Fibroblast of lung (primary cell): ENCODE data around the gene CERS1. TPM values are rescaled to one million over a fixed set of nuclear protein-coding genes. Genes with fewer than 3 reads are reported as not detected.

ENCODE experiments used
- DNase-seq, 2 donors: peaks; one replicate each; pipeline versions ENCODE4 v3.0.0 to v3.0.0-alpha.2; 2010; ENCODE audit warnings: low read depth in 2 of 2
- H2AFZ ChIP-seq: 2 replicates; pipeline ENCODE4 v1.5.1; 2012; ENCODE audit warnings: low read length, control low read depth, inconsistent platforms
- H3K27ac ChIP-seq: 2 replicates; pipeline ENCODE4 v1.5.1; 2011; ENCODE audit warnings: low read length, control low read depth; ENCODE audit not compliant: insufficient read depth
- H3K27me3 ChIP-seq: 2 replicates; pipeline ENCODE4 v1.5.1; 2011; ENCODE audit warnings: mild to moderate bottlenecking, low read length; ENCODE audit not compliant: control insufficient read depth, insufficient read depth
- H3K36me3 ChIP-seq: 2 replicates; pipeline ENCODE4 v1.5.1; 2011; ENCODE audit warnings: low read length; ENCODE audit not compliant: control insufficient read depth, insufficient read depth
- H3K4me1 ChIP-seq: 2 replicates; pipeline ENCODE4 v1.5.1; 2011; ENCODE audit warnings: low read length; ENCODE audit not compliant: control insufficient read depth, insufficient read depth; ENCODE audit errors: extremely low read depth
- H3K4me2 ChIP-seq: 2 replicates; pipeline ENCODE4 v1.5.1; 2011; ENCODE audit warnings: low read length, control low read depth; ENCODE audit not compliant: insufficient read depth; ENCODE audit errors: extremely low read depth
- H3K4me3 ChIP-seq, 4 experiments: fragments of 200-600 bp in 1 of 4; sonication (generic) in 1 of 4; replicated peaks in 1 of 4; 2 replicates each; pipeline ENCODE4 v1.5.1; 2011 to 2016; ENCODE audit warnings: low read length in 4 of 4, low read depth in 3 of 4, mild to moderate bottlenecking in 3 of 4, control low read depth in 2 of 4, inconsistent platforms in 1 of 4, mixed read lengths in 1 of 4; ENCODE audit not compliant: insufficient read depth in 1 of 4; ENCODE audit errors: control extremely low read depth in 1 of 4
- H3K79me2 ChIP-seq: 2 replicates; pipeline ENCODE4 v1.5.1; 2012; ENCODE audit warnings: mild to moderate bottlenecking, low read length, inconsistent platforms; ENCODE audit not compliant: control insufficient read depth, insufficient read depth
- H3K9ac ChIP-seq: 2 replicates; pipeline ENCODE4 v1.5.1; 2011; ENCODE audit warnings: mild to moderate bottlenecking, low read length, control low read depth; ENCODE audit not compliant: insufficient read depth
- H3K9me3 ChIP-seq: 2 replicates; pipeline ENCODE4 v1.5.1; 2012; ENCODE audit warnings: low read depth, low read length; ENCODE audit not compliant: control insufficient read depth, insufficient read depth
- H4K20me1 ChIP-seq: 2 replicates; pipeline ENCODE4 v1.5.1; 2011; ENCODE audit warnings: low read length; ENCODE audit not compliant: control insufficient read depth, insufficient read depth; ENCODE audit errors: extremely low read depth
- EZH2 ChIP-seq: IDR thresholded peaks from 2 replicates; pipeline ENCODE4 v1.5.1; 2012; ENCODE audit warnings: low read length, control low read depth, mild to moderate bottlenecking; ENCODE audit errors: missing control alignments
- polyA plus RNA-seq, 2 donors: library from polyadenylated mRNA; depleted of rRNA in 1 of 2; stranded (reverse) in 1 of 2; unstranded in 1 of 2; fragments of >200 nt; gene quantifications; 2 replicates each; pipeline ENCODE4 v1.2.1, GENCODE V29; 2011 to 2012; ENCODE audit warnings: missing spikeins in 1 of 2
- total RNA-seq: library from RNA; depleted of rRNA; stranded (reverse); fragments of >200 nt; gene quantifications from 2 replicates; pipeline ENCODE4 v1.2.1, GENCODE V29; 2014
- TF ChIP-seq, protein P1 (sequence below), 2 donors: IDR thresholded peaks in 1 of 2; conservative IDR thresholded peaks in 1 of 2; 1 replicate in 1 of 2; 2 replicates in 1 of 2; pipeline ENCODE4 v1.5.1; 2011 to 2012; ENCODE audit warnings: low read length in 2 of 2, control low read depth in 1 of 2, inconsistent platforms in 1 of 2, low read depth in 1 of 2, mild to moderate bottlenecking in 1 of 2

CERS1 gene
- total and polyA plus RNA-seq, 2 donors (not counting 1 experiment from before 2014, with no cell fraction given), result 0.23 to 1.7 TPM

DNA sequence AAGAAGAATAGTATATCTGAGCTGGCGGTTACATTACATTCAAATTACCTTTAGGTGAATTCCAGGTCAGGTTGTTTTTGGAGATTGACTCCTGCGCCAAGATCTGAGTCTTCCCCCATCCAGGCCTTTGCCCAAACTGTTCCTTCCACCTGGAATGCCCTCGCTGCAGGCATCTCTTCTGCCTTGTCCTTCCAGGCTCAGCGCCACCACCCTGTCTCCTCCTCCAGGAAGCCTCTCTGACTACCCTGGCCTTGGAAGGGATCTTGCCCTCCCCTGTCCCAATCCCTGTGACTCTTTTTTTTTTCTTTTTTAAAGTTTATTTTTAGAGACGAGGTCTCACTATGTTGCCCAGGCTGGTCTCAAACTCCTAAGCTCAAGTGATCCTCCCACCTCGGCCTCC lies 46.7 kb upstream of the CERS1 start:
- no peak for DNase-seq
- no peak for TF ChIP-seq EZH2
- TF ChIP-seq, protein P1, sequence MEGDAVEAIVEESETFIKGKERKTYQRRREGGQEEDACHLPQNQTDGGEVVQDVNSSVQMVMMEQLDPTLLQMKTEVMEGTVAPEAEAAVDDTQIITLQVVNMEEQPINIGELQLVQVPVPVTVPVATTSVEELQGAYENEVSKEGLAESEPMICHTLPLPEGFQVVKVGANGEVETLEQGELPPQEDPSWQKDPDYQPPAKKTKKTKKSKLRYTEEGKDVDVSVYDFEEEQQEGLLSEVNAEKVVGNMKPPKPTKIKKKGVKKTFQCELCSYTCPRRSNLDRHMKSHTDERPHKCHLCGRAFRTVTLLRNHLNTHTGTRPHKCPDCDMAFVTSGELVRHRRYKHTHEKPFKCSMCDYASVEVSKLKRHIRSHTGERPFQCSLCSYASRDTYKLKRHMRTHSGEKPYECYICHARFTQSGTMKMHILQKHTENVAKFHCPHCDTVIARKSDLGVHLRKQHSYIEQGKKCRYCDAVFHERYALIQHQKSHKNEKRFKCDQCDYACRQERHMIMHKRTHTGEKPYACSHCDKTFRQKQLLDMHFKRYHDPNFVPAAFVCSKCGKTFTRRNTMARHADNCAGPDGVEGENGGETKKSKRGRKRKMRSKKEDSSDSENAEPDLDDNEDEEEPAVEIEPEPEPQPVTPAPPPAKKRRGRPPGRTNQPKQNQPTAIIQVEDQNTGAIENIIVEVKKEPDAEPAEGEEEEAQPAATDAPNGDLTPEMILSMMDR (conservative IDR thresholded peaks at IDR 0.05 in 1 of 2, IDR thresholded peaks at IDR 0.05 in 1 of 2; ENCODE audit: low read depth in 1 of 2, low read length in 2 of 2), result no peak
- H3K27ac ChIP-seq, result no peak overlapping the region
- H3K36me3 ChIP-seq, result peaks cover 4% of the 10 kb centered on the region
- no peaks in the 10 kb centered on the region for H3K9me3 ChIP-seq
- H3K9ac ChIP-seq, result no peak overlapping the region
- no peaks in the 10 kb centered on the region for H3K27me3 ChIP-seq
- H2AFZ ChIP-seq, result no peak overlapping the region
- no peaks in the 10 kb centered on the region for H4K20me1 ChIP-seq
- no peaks in the 10 kb centered on the region for H3K4me1 ChIP-seq
- no peak overlapping the region for H3K4me3 ChIP-seq
- no peak overlapping the region for H3K4me2 ChIP-seq
- peaks cover 22% of the 10 kb centered on the region for H3K79me2 ChIP-seq

DNA sequence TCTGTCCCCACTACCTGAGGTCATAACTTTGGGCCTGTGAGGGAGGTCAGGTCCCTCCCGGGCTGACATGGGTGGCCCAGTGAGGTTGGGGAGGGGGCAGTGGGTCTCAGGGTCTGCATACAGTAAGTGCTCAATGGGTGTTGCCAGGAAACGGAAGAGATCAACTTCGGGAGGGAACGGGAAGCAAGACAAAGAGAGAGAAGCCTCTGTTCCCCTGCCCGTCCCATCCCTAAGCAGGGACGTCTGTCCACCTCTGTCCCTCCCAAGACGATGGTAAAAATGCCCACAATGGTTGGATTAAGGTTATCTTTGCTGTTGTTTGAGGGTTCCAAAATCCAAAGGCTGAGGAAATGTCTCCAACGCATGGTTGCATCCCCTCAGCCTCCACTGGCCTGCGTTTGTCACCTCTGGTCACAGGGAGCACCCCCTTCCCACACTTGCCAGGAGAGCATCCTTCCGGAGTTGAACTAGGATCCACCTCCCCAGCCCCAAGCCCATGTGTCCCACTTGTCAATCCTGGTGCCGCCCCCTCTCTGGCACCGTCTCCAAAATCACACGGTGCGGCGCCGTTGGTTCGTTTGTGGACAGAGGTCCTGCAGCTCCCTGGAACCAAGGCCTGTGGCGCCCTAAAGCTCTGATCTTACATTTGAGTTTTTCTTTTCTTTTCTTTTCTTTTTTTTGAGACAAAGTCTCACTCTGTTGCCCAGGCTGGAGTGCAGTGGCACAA lies 45.8 kb upstream of the CERS1 start:
- DNase-seq, result no peak
- H3K27me3 ChIP-seq, result no peaks in the 10 kb centered on the region
- peak overlapping the region in 3 of 4 experiments; percentile 31 to 55 (median 50) for H3K4me3 ChIP-seq
- peak overlapping the region; percentile 86 for H2AFZ ChIP-seq
- H4K20me1 ChIP-seq, result no peaks in the 10 kb centered on the region
- H3K4me1 ChIP-seq, result no peaks in the 10 kb centered on the region
- peaks cover 4% of the 10 kb centered on the region for H3K36me3 ChIP-seq
- no peaks in the 10 kb centered on the region for H3K9me3 ChIP-seq
- peaks cover 22% of the 10 kb centered on the region for H3K79me2 ChIP-seq
- no peak overlapping the region for H3K9ac ChIP-seq
- TF ChIP-seq, protein P1 (conservative IDR thresholded peaks at IDR 0.05 in 1 of 2, IDR thresholded peaks at IDR 0.05 in 1 of 2; ENCODE audit: low read depth in 1 of 2, low read length in 2 of 2), result no peak
- TF ChIP-seq EZH2, result no peak
- H3K4me2 ChIP-seq, result peak overlapping the region; percentile 69
- H3K27ac ChIP-seq, result no peak overlapping the region

DNA sequence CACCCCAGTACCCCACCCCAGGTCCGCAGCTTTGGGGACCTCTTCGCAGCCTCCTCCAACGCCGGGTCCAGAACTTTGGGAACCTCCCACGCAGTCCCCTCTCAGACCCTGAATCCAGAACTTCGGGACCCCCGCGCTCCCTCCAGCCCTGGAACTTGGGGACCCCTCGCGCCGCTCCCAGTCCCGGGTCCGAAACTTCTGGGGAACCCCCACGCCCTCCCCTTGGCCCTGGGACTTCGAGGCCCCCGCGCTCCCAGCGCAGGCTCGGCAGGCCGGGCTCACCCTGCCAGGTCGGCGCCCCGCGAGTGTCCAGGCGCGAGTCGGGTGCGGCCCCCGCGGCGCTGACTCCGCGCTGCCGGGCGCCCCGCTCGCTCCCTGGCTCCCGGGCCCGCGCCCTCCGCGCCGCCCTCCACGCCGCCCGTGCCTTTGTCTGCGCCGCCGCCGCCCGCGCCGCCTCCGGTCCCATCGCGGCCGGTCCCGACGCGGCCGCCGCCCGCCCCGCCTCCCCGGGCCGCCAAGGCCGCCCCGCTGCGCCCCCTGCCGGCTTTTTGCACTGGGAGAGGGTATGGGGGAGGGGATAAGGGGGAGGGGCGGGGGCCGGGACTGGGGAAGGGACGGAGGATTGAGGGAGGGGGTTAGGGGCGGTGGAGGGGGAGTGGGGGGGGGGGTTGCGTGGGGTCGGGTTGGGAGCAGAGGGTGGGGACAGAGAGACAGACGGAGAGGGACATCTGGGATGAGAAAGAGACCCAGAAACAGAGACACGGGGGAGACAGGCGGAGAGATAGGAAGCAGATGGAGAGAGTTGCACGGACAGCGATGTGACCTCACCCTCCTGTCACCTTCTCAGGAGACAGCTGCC lies 45.0 kb upstream of the CERS1 start, which contains the start of gene HOMER3:
TSS of gene HOMER3 (minus strand) at position 449 of the 859 bp plus-strand sequence. CDS start 2,235 bp downstream, outside the sequence.
- no peaks in the 10 kb centered on the region for H4K20me1 ChIP-seq
- peak within 1 kb of the TSS; percentile 95 for H3K4me2 ChIP-seq
- TF ChIP-seq, protein P1 (conservative IDR thresholded peaks at IDR 0.05 in 1 of 2, IDR thresholded peaks at IDR 0.05 in 1 of 2; ENCODE audit: low read depth in 1 of 2, low read length in 2 of 2), result no peak
- no peak for TF ChIP-seq EZH2
- peak; percentile 38 to 56 for DNase-seq
- peak within 1 kb of the TSS; percentile 82 for H3K27ac ChIP-seq
- H2AFZ ChIP-seq, result peak within 1 kb of the TSS; percentile 86
- no peaks in the 10 kb centered on the region for H3K27me3 ChIP-seq
- no peaks in the 10 kb centered on the region for H3K4me1 ChIP-seq
- H3K9ac ChIP-seq, result peak within 1 kb of the TSS; percentile 80
- H3K9me3 ChIP-seq, result no peaks in the 10 kb centered on the region
- peak within 1 kb of the TSS; percentile 84 to 90 (median 88) for H3K4me3 ChIP-seq
- H3K36me3 ChIP-seq, result peaks cover 4% of the 10 kb centered on the region
- H3K79me2 ChIP-seq, result peaks cover 22% of the 10 kb centered on the region
